Upper lobe of right lung (tissue), 1 donor: ENCODE data around the gene TRDN. TPM values are rescaled to one million over a fixed set of nuclear protein-coding genes. Genes with fewer than 3 reads are reported as not detected.
A peak's percentile ranks its signal among the peaks of the same experiment; 100 is the strongest.

Experiments used
- ATAC-seq: fragments of 200-7000 bp; cut with Tn5 transposase; one replicate; pipeline ENCODE4 v1.9.1; 2020; ENCODE audit warnings: mild to moderate bottlenecking, moderate library complexity
- DNase-seq: peaks from one replicate; pipeline ENCODE4 v3.0.0-alpha.2; 2020
- H3K27ac ChIP-seq: fragments of 200-600 bp; one replicate; pipeline ENCODE4 v1.8.0; 2022
- H3K27me3 ChIP-seq: fragments of 200-600 bp; one replicate; pipeline ENCODE4 v1.8.0; 2022; ENCODE audit warnings: mild to moderate bottlenecking
- H3K36me3 ChIP-seq: fragments of 200-600 bp; one replicate; pipeline ENCODE4 v1.8.0; 2022
- H3K4me1 ChIP-seq: fragments of 200-600 bp; one replicate; pipeline ENCODE4 v1.8.0; 2022
- H3K4me3 ChIP-seq: fragments of 200-600 bp; one replicate; pipeline ENCODE4 v1.8.0; 2022; ENCODE audit warnings: mild to moderate bottlenecking
- H3K9me3 ChIP-seq: fragments of 200-600 bp; one replicate; pipeline ENCODE4 v1.8.0; 2022
- intact Hi-C: fragments of 100-400 bp; cut with DNase I; formaldehyde crosslinking; loops from one replicate; pipeline ENCODE4 v1.11.0; 2022
- total RNA-seq: library from RNA; stranded (reverse); fragmentation: NEBNext Ultra II Directional; extraction: Animal tissue kit (Norgen Biotek cat#: 25700); gene quantifications from one replicate; pipeline ENCODE4 v1.2.1, GENCODE V29; 2021
- TF ChIP-seq, protein P1 (sequence below): fragments of 200-600 bp; IDR thresholded peaks from one replicate; pipeline ENCODE4 v1.8.0; 2022; ENCODE audit warnings: antibody characterized with exemption
- donor health status: DM: no; HTN: yes; CAD: no; lungs with severe emphysema.

TRDN gene
- total RNA-seq, 1 donor from 2014 or later = not detected

DNA sequence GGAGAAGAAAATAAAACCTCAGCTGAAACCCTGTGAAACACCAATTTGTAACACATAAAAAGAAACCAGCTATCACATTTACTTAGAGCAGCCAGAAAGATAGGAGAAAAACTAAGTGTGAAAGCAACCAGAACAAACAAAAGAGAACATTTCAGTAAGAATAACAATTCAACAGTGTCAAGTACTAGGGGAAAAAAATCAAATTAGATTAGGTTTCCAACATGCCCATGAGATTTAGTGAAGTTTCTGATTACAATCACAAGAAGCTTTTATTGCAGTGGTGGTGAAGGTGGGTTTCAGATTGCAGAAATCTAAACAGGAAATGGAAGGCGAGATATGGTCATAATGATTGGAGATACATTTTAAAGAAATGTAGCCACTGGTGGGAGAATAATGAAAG lies 22.1 kb upstream of the TRDN start:
- Histone ChIP-seq H3K36me3 (no peaks in the 10 kb centered on the region), H3K27me3 (no peaks in the 10 kb centered on the region), H3K4me3 (no peak overlapping the region), H3K9me3 (no peaks in the 10 kb centered on the region), H3K27ac (no peak overlapping the region), H3K4me1 (no peaks in the 10 kb centered on the region)
- intact Hi-C loops = no loop called here
- no peak for DNase-seq
- TF ChIP-seq, protein P1, sequence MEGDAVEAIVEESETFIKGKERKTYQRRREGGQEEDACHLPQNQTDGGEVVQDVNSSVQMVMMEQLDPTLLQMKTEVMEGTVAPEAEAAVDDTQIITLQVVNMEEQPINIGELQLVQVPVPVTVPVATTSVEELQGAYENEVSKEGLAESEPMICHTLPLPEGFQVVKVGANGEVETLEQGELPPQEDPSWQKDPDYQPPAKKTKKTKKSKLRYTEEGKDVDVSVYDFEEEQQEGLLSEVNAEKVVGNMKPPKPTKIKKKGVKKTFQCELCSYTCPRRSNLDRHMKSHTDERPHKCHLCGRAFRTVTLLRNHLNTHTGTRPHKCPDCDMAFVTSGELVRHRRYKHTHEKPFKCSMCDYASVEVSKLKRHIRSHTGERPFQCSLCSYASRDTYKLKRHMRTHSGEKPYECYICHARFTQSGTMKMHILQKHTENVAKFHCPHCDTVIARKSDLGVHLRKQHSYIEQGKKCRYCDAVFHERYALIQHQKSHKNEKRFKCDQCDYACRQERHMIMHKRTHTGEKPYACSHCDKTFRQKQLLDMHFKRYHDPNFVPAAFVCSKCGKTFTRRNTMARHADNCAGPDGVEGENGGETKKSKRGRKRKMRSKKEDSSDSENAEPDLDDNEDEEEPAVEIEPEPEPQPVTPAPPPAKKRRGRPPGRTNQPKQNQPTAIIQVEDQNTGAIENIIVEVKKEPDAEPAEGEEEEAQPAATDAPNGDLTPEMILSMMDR = no peak
- no peak for ATAC-seq

DNA sequence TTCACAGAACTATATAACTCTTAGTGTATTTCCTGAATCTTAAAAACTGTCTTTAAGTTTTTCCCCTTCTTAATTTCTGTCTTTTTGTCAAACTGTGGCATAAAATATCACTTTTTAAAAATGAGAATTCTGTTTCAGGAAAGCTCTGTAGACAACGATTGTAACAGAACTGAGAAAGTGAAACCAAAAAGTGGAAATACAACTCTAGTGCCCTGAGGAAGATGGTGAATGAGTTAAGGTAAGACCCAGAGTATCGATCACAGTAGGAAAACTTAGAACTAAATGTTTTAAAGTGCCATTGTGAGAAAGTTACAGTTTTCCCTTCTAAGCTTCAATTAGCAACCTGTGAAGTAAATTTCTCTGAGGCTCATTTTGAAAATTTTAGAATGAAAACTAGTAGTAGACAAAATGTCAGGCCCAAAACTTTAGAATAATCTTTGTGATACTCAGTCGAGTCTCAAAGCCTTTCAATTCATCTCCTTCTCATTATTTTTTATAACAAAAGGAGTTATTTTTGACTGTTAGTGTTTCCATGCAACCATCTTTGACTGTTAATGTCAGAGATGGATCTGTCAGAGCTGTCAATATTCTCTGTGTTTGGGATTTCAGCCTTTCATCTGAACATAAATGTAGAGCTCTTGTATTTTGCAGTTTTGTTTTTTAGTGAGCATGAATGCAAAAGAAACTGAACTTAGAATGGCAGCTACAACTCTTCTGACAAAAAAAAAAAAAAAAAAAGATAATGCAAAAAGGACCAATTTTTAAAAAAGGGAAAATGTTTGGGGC lies 19.0 kb upstream of the TRDN start:
- Histone ChIP-seq H3K9me3 (no peaks in the 10 kb centered on the region), H3K27ac (no peak overlapping the region), H3K4me1 (no peaks in the 10 kb centered on the region), H3K36me3 (no peaks in the 10 kb centered on the region), H3K27me3 (no peaks in the 10 kb centered on the region), H3K4me3 (peak overlapping the region; percentile 19)
- TF ChIP-seq, protein P1 = no peak
- ATAC-seq (no peak), DNase-seq (no peak)
- intact Hi-C loops = no loop called here

DNA sequence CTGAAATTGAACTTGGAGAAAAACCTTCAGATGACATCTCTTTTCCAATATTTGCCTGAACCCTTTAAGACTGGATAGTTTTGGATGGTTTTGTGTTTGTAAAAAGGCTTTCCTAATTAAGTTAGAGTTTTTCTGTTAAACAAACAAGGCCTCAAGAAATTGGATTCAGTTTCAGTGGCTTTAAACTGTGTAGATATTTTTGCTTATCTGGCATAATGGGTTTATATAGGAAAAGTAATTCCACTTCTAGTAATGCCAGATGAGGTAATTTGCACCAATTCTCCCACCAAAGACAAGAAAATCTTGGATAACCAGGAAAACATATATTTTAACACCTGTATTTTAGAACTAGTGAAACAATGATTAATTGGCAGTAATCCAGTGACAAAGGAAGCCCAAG lies 12.0 kb upstream of the TRDN start:
- TF ChIP-seq, protein P1 = no peak
- no peak for DNase-seq
- no peak overlapping the region for H3K27ac ChIP-seq
- ATAC-seq = no peak
- H3K4me3 ChIP-seq = no peak overlapping the region
- H3K36me3 ChIP-seq = no peaks in the 10 kb centered on the region
- intact Hi-C loops = no loop called here
- no peaks in the 10 kb centered on the region for H3K9me3 ChIP-seq
- H3K4me1 ChIP-seq = no peaks in the 10 kb centered on the region
- H3K27me3 ChIP-seq = no peaks in the 10 kb centered on the region

- intact Hi-C loops = no loop called here
- Histone ChIP-seq H3K27ac (no peak overlapping the region), H3K4me3 (no peak overlapping the region), H3K27me3 (no peaks in the 10 kb centered on the region), H3K9me3 (no peaks in the 10 kb centered on the region), H3K4me1 (no peaks in the 10 kb centered on the region), H3K36me3 (no peaks in the 10 kb centered on the region)
- TF ChIP-seq, protein P1 = no peak
- DNase-seq = no peak
- ATAC-seq = no peak
These were observed 11.3 kb upstream of the TRDN start for GRCh38 chr6:123648020-123648580.

DNA sequence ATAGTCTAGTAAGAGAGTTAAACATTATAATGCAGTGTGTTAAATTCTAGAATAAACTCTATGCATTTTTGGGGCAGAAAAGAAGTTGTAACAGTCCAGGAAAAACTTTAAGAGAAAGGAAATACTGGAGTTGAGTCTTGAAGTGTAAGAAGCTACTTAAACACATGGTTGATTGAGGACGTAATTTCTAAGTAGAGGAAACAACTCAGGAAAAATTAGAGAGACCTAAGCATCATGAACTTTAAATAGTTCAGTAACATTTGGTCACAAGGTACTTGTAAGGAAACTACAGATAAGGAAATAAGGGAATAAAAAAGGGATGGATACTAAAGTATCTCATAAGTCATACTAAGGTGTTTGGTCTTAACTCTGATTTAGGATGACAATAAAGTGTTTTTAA lies 4.7 kb upstream of the TRDN start:
- no peak for DNase-seq
- H3K27me3 ChIP-seq = no peaks in the 10 kb centered on the region
- ATAC-seq = no peak
- H3K27ac ChIP-seq = no peak overlapping the region
- H3K9me3 ChIP-seq = no peaks in the 10 kb centered on the region
- H3K4me3 ChIP-seq = no peak overlapping the region
- H3K4me1 ChIP-seq = no peaks in the 10 kb centered on the region
- H3K36me3 ChIP-seq = no peaks in the 10 kb centered on the region
- intact Hi-C loops = no loop called here
- TF ChIP-seq, protein P1 = no peak
